GM11168 (cell line): ENCODE data around the gene LIN54.
"Not testable (repeated sequence)": the region's sequence is repeated elsewhere in the genome, so short reads cannot be mapped to it uniquely, and the experiment has no call there.

Experiments used
- in situ Hi-C: fragments of 300-500 bp; cut with MboI; formaldehyde crosslinking; loops from one replicate; pipeline ENCODE4 v1.12.0; 2022; ENCODE audit warnings: low sequenced_read_pairs; ENCODE audit not compliant: unreplicated experiment

Gene LIN54

DNA sequence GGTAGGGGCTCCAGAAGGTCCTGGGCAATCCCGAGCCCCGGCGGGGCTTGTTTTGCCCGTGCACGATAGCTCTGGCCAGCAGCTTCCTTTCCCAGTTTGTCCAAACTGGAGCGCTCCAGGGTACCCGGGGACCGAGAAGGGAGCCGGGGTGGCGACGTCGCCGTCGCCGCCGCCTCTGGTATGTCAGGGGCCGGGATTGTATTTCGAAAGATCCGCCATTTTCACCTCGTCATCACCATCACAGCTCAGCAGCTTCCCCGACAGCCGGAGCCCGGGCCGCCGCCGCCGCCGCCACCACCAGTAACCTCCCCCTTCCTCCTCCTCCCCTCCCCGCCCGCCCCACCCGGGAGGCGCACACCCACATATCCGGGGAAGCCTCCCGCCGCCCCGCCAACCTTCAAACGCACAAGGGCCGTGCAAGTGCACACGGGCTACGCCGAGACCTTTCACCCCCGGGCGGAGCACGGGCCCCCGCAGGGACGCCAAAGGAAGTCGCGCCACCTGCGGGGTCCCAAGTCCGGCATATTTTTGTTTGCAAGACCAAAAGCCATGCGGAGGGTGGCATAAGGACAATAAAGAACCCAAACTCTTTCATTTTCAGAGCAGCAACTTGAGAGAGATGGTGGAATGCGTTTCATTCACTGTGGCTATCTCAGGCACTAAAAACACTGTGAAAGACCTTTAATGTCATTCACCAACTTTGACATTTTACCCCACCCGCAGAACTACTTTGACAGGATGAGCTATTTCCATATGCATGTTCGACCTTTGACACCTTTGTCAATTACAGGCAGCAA is at the start of gene LIN54:
Gene LIN54 (minus strand): TSS at position 302 of the 797 bp plus-strand sequence. CDS start 25,979 bp downstream, outside the sequence.
- in situ Hi-C loops, result no loop called here

DNA sequence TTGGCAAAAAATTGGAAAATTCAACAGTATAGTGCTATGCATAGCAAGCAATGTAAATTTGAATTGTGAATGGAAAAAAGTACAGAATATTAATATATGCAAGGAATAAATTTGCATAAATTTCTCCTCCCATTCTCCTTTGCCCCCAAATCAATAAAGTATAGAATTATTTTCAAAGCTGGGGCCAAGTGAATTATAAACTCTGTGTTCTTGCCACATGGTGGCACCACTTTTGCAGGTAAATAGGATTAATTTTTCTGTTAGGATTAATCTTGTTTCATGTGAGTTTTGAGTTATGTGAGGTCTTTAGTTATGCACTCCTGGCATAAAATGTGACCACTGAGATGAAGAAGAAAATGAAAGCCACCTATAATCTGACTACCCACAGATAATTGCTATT is 44.3 kb upstream of the LIN54 start:
- in situ Hi-C loops, result no loop called here

DNA sequence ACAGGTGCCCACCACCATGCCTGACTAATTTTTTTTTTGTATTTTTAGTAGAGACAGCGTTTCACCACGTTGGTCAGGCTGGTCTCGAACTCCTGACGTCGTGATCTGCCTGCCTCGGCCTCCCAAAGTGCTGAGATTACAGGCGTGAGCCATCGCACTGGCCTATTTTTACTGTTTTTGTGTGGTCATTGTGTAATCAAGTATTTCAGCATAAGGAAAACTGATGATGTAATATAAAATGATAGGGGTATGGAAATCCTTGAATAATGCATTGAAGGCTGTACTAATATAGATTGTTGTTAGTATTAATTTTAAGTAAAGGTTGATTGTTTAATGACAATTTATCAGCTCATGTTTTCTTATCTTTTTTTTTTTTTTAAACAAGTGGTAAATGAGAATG is 38.2 kb upstream of the LIN54 start:
- in situ Hi-C loops, result not testable (repeated sequence)

DNA sequence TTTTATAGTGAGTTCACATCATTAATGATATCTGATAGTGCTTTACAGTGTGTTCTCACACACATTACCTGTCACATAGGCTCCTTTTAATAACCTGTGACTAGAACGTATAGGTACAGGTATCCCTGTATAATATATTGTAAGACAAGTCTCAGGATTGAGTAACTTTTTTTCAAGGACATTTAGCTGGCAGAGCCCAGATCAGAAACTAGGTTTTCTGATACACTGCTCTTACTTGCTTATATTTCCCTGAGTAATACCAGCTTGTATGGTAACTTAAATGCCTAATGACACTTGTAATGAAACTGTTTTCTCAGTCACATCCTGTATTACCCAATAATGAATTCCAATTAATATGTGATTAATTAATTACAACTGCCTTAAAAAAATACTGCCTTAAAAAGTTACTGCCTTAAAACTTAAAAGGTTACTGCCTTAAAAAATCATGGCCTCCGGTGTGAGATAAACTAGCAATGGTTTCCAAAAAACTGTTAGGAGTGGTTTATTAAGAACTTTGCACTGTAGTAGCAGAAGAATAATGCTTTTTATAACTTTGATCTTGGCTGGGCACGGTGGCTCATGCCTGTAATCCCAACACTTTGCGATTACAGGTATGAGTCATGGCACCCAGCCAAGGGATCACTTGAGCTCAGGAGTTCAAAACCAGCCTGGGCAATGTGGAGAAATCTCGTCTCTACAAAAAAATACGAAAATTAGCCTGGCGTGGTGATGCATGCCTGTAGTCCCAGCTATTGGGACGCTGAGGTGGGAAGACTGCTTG is 36.3 kb upstream of the LIN54 start:
- in situ Hi-C loops, result no loop called here

DNA sequence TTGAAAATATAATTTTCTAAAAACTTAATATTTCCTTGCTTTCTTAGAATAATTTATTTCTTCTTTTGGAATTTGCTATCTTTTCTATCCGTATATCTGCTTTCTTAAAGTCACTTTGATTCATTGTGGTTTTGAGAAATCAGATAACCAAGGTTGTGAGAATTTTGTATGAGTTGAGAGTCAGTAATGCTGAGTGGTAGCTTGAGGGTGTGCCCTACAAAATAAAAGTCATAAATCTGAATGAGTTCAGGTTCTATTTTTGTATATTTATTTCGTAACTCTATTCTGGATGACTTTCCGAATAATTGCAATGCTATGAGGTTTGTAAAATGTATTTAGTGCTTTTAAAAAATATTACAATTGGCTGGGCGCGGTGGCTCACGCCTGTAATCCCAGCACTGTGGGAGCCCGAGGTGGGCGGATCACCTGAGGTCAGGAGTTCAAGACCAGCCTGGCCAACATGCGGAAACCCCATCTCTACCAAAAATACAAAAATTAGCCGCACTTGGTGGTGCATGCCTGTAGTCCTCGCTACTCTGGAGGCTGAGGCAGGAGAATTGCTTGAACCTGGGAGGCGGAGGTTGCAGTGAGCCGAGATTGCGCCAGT is 33.3 kb upstream of the LIN54 start:
- in situ Hi-C loops, result no loop called here

DNA sequence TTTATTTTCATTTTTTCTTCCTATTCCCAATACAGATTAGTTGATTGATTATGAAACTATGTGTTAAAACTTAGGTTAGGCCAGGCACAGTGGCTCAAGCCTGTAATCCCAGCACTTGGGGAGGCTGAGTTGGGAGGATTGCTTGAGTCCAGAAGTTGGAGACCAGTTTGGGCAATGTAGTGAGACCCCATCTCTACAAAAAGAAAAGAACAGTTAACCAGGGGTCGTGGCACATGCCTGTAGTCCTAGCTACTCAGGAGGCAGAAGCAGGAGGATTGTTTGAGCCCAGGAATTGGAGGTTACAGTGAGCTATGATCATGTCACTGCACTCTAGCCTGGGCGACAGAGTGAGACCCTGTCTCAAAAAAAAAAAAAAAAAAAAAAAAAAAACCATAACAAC is 32.5 kb upstream of the LIN54 start:
- in situ Hi-C loops, result not testable (repeated sequence)

DNA sequence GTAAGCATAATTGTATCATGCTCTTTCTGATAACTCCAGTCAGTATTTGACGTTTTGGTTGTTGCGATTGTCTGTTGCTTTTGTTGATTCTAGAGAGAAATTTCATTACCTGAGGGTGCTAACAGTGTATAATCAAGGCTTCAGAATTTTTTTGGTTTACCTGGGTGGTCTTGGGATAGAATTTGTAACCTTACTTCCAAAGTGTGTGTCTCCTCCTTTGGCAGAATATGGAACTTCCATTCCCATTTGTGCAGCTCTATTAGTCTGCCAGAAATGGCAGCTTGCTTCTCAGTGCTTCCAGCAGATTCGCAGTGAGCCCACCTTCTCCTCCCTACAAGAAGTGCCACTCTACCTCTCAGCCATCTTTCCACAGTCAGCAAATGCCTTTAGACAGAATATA is 29.6 kb upstream of the LIN54 start:
- in situ Hi-C loops, result no loop called here

DNA sequence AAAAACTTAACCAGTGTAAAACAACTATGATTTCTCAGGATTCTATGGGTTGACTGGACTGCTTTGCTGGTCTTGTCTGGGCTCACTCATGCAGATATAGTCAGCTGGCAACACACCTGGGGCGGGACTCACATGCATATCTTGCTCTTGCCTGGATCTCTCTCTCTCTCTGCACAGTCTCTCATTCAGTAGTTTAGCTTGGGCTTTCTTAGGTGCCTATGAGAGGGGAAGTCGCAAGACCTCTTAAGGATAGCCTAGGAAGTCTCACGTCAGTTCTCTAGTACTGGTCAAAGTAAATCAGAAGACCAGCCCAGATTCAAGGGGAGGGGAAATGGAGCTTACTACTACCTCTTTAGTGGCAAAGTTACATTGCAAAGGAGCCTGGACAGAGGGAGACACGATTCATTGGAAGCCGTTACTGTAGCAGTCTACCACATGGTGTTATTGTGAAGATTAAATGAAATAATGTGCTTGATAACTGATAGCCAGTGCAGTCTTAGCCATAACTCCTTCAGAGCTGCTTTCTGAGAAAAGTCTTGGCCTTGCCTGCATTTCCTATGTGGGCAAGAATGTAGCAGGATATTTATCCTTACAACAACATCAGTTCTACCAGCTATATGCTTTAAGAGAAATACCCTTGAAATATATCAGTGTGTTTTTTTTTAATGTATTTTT is 26.5 kb upstream of the LIN54 start:
- in situ Hi-C loops, result no loop called here

DNA sequence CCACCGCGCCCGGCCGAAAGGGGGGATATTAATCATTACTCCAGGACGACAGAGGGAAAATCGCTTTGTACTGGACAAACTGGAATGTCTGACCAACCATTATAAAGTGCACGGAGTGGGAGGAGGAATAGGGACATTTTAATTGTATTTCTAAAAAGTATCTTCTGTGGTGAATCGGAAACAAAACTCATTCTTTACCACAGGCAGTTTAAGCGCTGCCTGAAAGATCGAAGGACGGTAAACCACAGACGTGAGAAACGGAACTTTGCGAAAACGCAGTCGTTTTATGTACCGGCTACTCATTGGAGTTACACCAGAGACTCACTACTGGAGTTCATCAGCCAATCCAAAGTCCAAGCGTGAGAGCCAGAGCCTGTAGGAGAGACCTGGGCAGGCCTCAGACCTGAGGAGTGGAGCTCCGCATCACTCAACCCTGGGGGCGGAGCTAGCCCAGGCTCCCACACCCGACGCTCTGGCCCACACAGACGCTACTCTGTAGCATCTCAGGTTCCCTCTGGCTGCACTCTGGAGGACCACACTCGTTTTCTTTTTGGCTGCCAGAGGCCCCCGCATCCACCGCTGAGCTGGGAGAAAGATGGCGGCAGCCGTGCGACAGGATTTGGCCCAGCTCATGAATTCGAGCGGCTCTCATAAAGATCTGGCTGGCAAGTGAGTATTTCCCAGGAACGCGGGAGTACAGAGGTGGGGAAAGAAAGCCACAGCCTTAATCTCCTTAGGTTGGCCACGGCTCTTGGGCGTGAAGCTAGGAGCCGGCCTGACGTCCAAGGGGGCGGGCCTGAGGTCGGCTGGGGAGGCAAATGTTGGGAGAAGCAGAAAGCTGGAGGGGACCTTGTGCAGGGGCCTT is 24.2 kb upstream of the LIN54 start, which contains the start of gene COPS4:
Gene COPS4 (plus strand): TSS at position 554 of the 865 bp plus-strand sequence. CDS start 42 bp downstream, at position 596.
- in situ Hi-C loops, result no loop called here

DNA sequence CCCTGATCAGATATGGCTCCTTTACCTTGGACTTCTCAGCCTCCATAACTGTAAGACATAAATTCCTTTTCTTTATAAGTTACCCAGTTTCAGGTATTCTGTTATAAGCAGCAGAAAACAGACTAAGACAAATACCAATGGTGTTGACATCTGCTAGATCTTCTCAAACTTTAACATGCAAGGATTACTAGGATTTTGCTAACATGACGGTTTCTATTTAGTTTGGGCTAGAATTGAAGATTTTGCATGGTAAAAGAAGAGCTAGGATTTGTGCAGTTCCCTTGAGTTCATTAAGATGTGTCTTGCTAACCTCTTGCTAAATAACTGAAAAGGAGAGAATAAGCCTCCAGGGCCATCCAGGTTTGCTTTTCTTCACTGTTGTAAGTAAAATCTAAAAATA is 19.1 kb upstream of the LIN54 start:
- in situ Hi-C loops, result no loop called here

DNA sequence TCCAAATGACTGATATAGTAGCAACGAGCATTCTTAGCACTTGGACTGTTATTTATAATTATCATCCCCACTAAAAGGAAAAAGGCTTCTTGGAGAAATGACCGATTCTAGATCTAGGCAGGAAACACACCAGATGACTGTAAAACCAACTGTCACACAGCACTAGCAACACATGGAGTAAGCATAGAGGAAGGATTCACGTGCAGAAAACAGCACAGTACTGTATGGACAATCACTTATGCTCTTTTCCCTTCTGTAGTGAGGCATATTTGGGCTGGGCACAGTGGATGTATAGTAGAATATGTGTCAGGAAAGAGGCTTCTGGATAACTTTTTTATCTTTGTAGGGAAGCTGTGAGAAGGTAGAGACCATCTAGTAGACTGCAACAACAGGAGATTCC is 18.4 kb upstream of the LIN54 start:
- in situ Hi-C loops, result no loop called here

DNA sequence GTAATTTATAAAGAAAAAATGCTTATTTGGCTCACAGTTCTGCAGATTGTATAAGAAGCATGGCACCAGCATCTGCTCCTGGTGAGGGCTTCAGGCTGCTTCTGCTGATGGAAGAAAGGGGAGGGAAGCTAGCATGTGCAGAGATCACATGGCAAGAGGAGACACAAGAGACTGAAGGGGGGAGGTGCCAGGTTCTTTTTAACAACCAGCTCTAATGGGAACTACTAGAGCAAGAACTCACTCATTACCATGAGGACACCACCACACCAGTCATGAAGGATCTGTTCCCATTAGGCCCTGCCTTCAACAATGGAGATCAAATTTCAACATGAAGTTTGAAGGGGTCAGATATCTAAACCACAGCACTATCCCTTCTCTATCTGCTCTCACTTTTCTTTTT is 14.9 kb upstream of the LIN54 start:
- in situ Hi-C loops, result no loop called here

DNA sequence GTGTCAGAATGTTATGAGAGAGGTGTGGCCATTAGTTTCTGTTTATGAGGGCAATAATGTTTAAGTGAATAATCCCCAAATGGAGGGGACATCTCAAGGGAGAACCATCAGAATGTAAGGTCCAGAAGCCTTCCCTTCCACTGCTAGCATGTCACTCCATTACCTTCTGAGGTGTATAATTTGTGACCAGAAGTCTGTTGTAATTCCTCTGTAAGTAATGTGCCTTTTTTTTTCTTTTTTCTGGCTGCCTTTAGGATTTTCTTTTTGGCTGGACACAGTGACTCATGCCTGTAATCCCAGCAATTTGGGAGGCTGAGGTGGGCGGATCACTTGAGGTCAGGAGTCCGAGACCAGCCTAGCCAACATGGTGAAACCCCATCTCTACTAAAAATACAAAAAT is 13.6 kb upstream of the LIN54 start:
- in situ Hi-C loops, result no loop called here

DNA sequence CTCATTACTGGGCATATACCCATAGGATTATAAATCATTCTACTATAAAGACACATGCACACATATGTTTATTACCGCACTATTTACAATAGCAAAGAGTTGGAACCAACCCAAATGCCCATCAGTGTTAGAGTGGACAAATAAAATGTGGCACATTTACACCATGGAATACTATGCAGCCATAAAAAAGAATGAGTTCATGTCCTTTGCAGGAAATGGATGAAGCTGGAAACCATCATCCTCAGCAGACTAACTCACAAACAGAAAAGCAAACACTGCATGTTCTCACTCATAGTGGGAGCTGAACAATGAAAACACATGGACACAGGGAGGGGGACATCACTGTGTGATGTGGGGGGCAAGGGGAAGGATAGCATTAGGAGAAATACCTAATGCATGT is 13.0 kb upstream of the LIN54 start:
- in situ Hi-C loops, result not testable (repeated sequence)

DNA sequence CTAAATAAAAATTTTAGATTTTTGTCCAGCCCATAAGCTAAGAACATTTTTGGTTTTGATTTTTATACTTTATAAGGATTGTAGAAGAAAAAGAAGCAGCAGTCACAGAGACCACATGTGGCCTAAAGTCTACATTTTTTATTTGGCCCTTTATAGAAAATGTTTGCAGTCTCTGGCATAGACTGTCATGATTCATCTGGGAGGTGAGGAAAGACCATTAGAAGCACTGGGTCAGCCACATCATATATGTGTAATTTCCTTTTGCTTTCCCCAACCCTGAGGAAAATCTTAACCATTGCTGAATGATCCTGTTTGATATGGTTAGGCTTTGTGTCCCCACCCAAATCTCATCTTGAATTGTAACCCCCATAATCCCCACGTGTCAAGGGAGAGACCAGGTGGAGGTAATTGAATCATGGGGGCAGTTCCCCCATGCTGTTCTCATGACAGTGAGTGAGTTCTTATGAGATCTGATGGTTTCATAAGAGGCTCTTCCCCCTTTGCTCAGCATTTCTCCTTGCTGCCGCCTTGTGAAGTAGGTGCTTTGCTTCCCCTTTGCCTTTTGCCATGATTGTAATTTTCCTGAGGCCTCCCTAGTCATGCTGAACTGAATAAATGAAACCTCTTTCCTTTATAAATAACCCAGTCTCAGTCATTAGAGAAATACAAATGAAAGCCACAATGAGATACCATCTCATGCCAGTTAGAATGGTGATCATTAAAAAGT is 12.3 kb upstream of the LIN54 start:
- in situ Hi-C loops, result no loop called here

DNA sequence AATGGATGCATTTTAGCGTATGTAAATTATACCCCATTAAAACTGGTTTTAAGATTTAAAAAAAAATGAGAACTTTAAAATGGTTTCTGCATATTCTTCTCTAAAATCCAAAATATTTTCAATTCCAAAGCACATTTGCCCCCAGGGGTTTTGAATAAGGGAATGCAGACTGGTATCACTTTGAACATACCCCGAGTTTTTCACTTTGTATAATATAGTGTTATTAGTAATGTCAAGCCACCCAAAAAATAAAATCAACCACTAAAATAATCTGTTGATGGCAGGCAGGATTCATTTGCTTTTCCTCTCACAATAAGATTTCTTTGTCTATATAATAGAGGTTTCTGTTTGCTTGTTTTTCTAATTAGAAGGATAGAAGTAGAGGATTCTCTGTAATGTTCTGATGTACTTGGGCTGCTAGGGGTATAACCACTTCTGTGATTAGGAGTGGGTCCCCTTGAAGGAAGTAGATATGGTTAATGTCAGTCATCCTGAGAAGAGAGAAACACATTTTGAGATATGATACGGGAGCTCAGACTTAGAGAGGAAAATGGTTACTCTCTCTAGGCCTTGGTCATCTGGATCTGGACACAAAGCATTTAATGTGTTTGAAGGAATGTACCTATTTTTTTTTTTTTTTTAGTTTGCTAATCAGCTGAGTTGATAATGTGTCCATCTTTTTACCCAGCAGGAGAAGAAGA is 9.3 kb upstream of the LIN54 start:
- in situ Hi-C loops, result no loop called here

DNA sequence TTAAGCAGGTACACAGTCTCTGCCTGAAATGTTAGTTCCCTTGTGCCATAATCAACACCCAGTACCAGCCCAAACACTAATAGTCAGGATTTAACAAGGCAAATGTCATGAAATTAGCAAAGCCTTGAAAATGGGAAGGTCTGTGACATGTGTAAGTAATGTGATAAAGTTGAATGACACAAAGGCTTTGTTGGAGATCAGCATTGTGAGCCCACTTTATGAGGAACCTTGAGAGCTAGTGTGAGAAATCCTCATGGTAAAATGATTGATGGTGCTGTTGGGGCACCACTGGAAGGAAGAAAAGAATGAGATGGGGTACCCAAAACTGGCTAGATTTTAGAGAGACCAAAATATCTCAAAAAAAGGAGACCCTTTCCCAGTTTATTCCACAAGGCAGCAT is 3.3 kb upstream of the LIN54 start:
- in situ Hi-C loops, result no loop called here

DNA sequence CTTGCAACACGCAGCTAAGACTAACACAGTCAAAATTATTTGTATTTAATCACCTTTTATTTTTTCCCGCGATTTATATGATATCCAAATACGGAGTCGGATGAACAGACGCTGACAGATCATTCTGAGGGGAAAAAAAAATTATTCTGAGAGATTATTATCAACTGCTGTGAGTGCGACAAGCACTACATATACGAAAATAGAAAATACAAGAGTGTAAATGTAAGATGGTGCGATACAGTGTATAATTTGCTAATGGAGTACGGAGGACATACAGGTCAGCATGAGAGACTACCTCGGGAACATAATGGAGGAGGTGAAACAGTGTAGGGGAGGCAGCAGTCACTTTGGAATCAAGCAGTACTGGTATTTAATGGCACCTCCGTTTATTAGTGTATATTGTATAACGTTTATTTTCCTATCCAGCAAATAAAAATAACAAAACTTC is 2.8 kb upstream of the LIN54 start:
- in situ Hi-C loops, result no loop called here
